HepG2 (cell line): ENCODE results near the gene DBN1. TPM values are rescaled to one million over a fixed set of nuclear protein-coding genes. Genes with fewer than 3 reads are reported as not detected.

Experiments used
- ATAC-seq: fragments of 200-7000 bp; cut with Tn5 transposase; 3 replicates; pipeline ENCODE4 v1.9.1; 2020; ENCODE audit warnings: mild to moderate bottlenecking, moderate library complexity
- BruUV-seq: library from RNA; stranded (reverse); fragments of 400-500 nt; replicated peaks from 2 replicates; lab custom pipeline; 2021; lab: Mats Ljungman, UMichigan
- CTCF ChIA-PET: fragments of 300-600 bp; formaldehyde crosslinking; extraction: SDS; loops from one replicate; lab custom pipeline; 2021; ENCODE audit warnings: low total read pairs, inconsistent platforms, low intra/inter-chr PET ratio; lab: Yijun Ruan, JAX
- POLR2A ChIA-PET: fragments of 350-600 bp; sonication (Branson Sonifier 250); formaldehyde crosslinking; loops from one replicate; lab custom pipeline; 2020; ENCODE audit warnings: antibody characterized with exemption, inconsistent platforms; lab: Yijun Ruan, JAX
- DNase-seq: peaks from one replicate; pipeline ENCODE4 v3.0.0-alpha.2; 2015; ENCODE audit warnings: low spot score
- FAIRE-seq: peaks from 3 replicates; lab custom pipeline; 2011; peaks lifted over from hg19 to GRCh38; lab: Jason Lieb, UNC
- H2AFZ ChIP-seq: one replicate; pipeline ENCODE4 v1.6.1; 2011; ENCODE audit warnings: low read length, inconsistent platforms
- H3K27ac ChIP-seq: fragments of 300-600 bp; 3 replicates; pipeline ENCODE4 v1.8.0; 2011; ENCODE audit warnings: mixed run types, mild to moderate bottlenecking, mixed read lengths, low read length, inconsistent platforms; ENCODE audit not compliant: insufficient read depth; ENCODE audit errors: extremely low read length
- H3K27me3 ChIP-seq, 2 experiments: fragments of 200-600 bp in 1 of 2; 2 replicates in 1 of 2; 3 replicates in 1 of 2; pipeline versions ENCODE4 v1.6.0 to v1.8.0; 2011; ENCODE audit warnings: low read length in 2 of 2, mild to moderate bottlenecking in 2 of 2, moderate library complexity in 2 of 2, inconsistent platforms in 1 of 2; ENCODE audit not compliant: insufficient read depth in 2 of 2, control insufficient read depth in 1 of 2
- H3K36me3 ChIP-seq, 2 experiments: fragments of 200-600 bp in 1 of 2; replicated peaks in 1 of 2; 2 replicates in 1 of 2; 3 replicates in 1 of 2; pipeline versions ENCODE4 v1.5.1 to v1.8.0; 2011; ENCODE audit warnings: low read length in 2 of 2, inconsistent platforms in 1 of 2; ENCODE audit not compliant: insufficient read depth in 2 of 2, control insufficient read depth in 1 of 2
- H3K4me1 ChIP-seq: 2 replicates; pipeline ENCODE4 v1.5.1; 2012; ENCODE audit warnings: low read length, inconsistent platforms; ENCODE audit not compliant: insufficient read depth
- H3K4me2 ChIP-seq: 2 replicates; pipeline ENCODE4 v1.6.0; 2011; ENCODE audit warnings: low read depth, low read length, inconsistent platforms
- H3K4me3 ChIP-seq, 3 experiments: fragments of 200-600 bp in 1 of 3; sonication (generic), shearing (Covaris generic) in 1 of 3; replicated peaks in 1 of 3; 2 replicates each; pipeline ENCODE4 v1.5.1; 2011 to 2016; ENCODE audit warnings: low read length in 3 of 3, inconsistent platforms in 2 of 3, low read depth in 2 of 3, mild to moderate bottlenecking in 2 of 3, control low read depth in 1 of 3, mixed read lengths in 1 of 3; ENCODE audit not compliant: insufficient read depth in 1 of 3
- H3K79me2 ChIP-seq: one replicate; pipeline ENCODE4 v1.6.1; 2011; ENCODE audit warnings: low read length, inconsistent platforms; ENCODE audit not compliant: insufficient read depth
- H3K9ac ChIP-seq: 2 replicates; pipeline ENCODE4 v1.6.0; 2011; ENCODE audit warnings: mild to moderate bottlenecking, low read depth, low read length, inconsistent platforms; ENCODE audit not compliant: insufficient read depth
- H3K9me3 ChIP-seq: 2 replicates; pipeline ENCODE4 v1.5.1; 2012; ENCODE audit warnings: mild to moderate bottlenecking, low read length
- H4K20me1 ChIP-seq: 2 replicates; pipeline ENCODE4 v1.6.0; 2011; ENCODE audit warnings: inconsistent platforms, mild to moderate bottlenecking, low read length, moderate library complexity; ENCODE audit not compliant: insufficient read depth
- ARID2 ChIP-seq: sonication (generic); formaldehyde crosslinking; IDR thresholded peaks from 2 replicates; pipeline ENCODE4 v1.8.1; 2022; ENCODE audit warnings: mild to moderate bottlenecking, missing genetic modification reagents, borderline replicate concordance
- ARNT2 ChIP-seq: sonication (generic); formaldehyde crosslinking; IDR thresholded peaks from 2 replicates; pipeline ENCODE4 v1.8.0; 2022; ENCODE audit warnings: mild to moderate bottlenecking, low read depth, missing genetic modification reagents, moderate library complexity
- CENPT ChIP-seq: sonication (generic); formaldehyde crosslinking; IDR thresholded peaks from 2 replicates; pipeline ENCODE4 v1.8.0; 2022; ENCODE audit warnings: low read depth, mild to moderate bottlenecking, moderate library complexity, missing genetic modification reagents
- CREB1 ChIP-seq, 2 experiments: fragments of 450-650 bp in 1 of 2; IDR thresholded peaks; 2 replicates each; pipeline ENCODE4 v1.6.1; 2016 to 2017; ENCODE audit warnings: control low read depth in 1 of 2, mild to moderate bottlenecking in 1 of 2, missing compliant biosample characterization in 1 of 2, missing genetic modification characterization in 1 of 2
- MIXL1 ChIP-seq: IDR thresholded peaks from 2 replicates; pipeline ENCODE4 v1.6.1; 2016
- RBFOX2 ChIP-seq: fragments of 200-400 bp; formaldehyde crosslinking; IDR thresholded peaks from 2 replicates; pipeline ENCODE4 v1.6.1; 2017; ENCODE audit warnings: low read depth, mild to moderate bottlenecking, low read length
- ZNF101 ChIP-seq: sonication (generic); formaldehyde crosslinking; IDR thresholded peaks from 2 replicates; pipeline ENCODE4 v1.4.0; 2020; ENCODE audit warnings: mild to moderate bottlenecking, low read depth, missing genetic modification reagents, borderline replicate concordance
- ZNF83 ChIP-seq: sonication (generic); formaldehyde crosslinking; IDR thresholded peaks from 2 replicates; pipeline ENCODE4 v1.4.0; 2020; ENCODE audit warnings: missing genetic modification reagents, mild to moderate bottlenecking, borderline replicate concordance
- WGBS: methylation state at CpG from one replicate; pipeline ENCODE4 v1.1.6; 2017; ENCODE audit warnings: low lambda C conversion rate; 5-methylcytosine and 5-hydroxymethylcytosine counted together
- in situ Hi-C: cut with HindIII; loops from 2 replicates; pipeline ENCODE4 v1.10.0; 2017; ENCODE audit warnings: low pct_unique_long_range_greater_than_20kb; ENCODE audit not compliant: extremely low pct_ligation_motif_present
- intact Hi-C: fragments of 100-400 bp; cut with micrococcal nuclease; formaldehyde crosslinking; loops from one replicate; pipeline ENCODE4 v1.10.0; 2022; ENCODE audit not compliant: unreplicated experiment
- polyA plus RNA-seq, 8 experiments: library from polyadenylated mRNA; depleted of rRNA in 3 of 8; stranded (reverse) in 7 of 8; unstranded in 1 of 8; fragments of >200 nt; fragmentation: Illumina TruSeq in 4 of 8; extraction: Trizol in 4 of 8; gene quantifications; 2 replicates each; pipeline versions ENCODE4 v1.2.1 to v1.2.3, GENCODE V29; 2011 to 2016; ENCODE audit warnings: low read depth in 4 of 8, missing spikeins in 1 of 8, mixed read lengths in 1 of 8; ENCODE audit not compliant: insufficient read depth in 1 of 8
- total RNA-seq, 5 experiments: library from RNA; depleted of rRNA; stranded (reverse); fragments of >200 nt; fragmentation: Illumina TruSeq; extraction: Trizol; gene quantifications; 2 replicates each; pipeline ENCODE4 v1.2.3, GENCODE V29; 2016; ENCODE audit warnings: low read depth in 1 of 5
- TF ChIP-seq, protein P1 (sequence below): sonication (generic); formaldehyde crosslinking; IDR thresholded peaks from 2 replicates; pipeline ENCODE4 v1.5.1; 2020; ENCODE audit warnings: missing genetic modification reagents, mild to moderate bottlenecking, borderline replicate concordance
- TF ChIP-seq, protein P2 (sequence below): sonication (generic); formaldehyde crosslinking; IDR thresholded peaks from 2 replicates; pipeline ENCODE4 v1.4.0; 2020; ENCODE audit warnings: mild to moderate bottlenecking, missing genetic modification reagents, borderline replicate concordance

The DBN1 gene
- total and polyA plus RNA-seq, 2 of the 13 experiments (the other 11 are each of a cell fraction or from before 2014, with no cell fraction given): 27.0 to 37.3 TPM

DNA sequence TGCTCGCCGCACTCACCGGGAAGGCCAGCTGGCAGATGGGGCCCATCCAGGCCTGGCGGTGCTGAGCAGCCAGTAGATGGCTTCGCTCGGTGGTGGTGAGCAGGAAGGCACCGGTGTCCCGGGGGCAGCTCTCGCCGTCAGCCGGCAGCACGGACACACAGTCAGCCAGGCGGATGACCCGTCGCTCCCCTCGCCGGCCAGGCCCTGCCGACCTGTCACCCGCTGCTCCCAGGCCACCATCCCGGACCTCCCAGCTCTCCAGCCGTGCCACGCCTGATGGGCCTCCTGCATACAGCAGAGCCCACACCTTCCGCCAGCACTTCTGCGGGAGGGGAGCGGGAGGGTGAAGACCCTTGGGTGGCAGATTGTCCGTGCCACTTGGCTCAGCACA lies 34.8 kb upstream of the DBN1 start:
- no peak for ATAC-seq
- Histone ChIP-seq H4K20me1 (no peaks in the 10 kb centered on the region), H3K36me3 (peaks cover 13 to 31% of the 10 kb centered on the region in 2 experiments; a peak in 4 of 5 replicates), H3K9ac (no peak overlapping the region), H3K79me2 (no peaks in the 10 kb centered on the region), H3K9me3 (no peaks in the 10 kb centered on the region), H2AFZ (no peak overlapping the region), H3K27ac (no peak overlapping the region), H3K4me1 (peaks cover 8% of the 10 kb centered on the region), H3K4me2 (no peak overlapping the region), H3K4me3 (no peak overlapping the region), H3K27me3 (0 out of 5 replicates have a peak, but pooled peaks cover 0 to under 1% of the 10 kb centered on the region in 2 experiments)
- TF ChIP-seq ZNF101 (CRISPR knock-in tag): no peak
- peak; percentile 31; the same call in 1 of the 2 replicates for TF ChIP-seq RBFOX2
- no peak for TF ChIP-seq ZNF83 (CRISPR knock-in tag)
- TF ChIP-seq, protein P1, sequence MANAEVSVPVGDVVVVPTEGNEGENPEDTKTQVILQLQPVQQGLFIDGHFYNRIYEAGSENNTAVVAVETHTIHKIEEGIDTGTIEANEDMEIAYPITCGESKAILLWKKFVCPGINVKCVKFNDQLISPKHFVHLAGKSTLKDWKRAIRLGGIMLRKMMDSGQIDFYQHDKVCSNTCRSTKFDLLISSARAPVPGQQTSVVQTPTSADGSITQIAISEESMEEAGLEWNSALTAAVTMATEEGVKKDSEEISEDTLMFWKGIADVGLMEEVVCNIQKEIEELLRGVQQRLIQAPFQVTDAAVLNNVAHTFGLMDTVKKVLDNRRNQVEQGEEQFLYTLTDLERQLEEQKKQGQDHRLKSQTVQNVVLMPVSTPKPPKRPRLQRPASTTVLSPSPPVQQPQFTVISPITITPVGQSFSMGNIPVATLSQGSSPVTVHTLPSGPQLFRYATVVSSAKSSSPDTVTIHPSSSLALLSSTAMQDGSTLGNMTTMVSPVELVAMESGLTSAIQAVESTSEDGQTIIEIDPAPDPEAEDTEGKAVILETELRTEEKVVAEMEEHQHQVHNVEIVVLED (CRISPR knock-in tag): no peak
- WGBS: 92% methylated on average over 11 of the region's 26 CpGs
- no peak for DNase-seq
- no peak for FAIRE-seq
- intact Hi-C loops: no loop called here
- ChIA-PET CTCF (no interaction called here), POLR2A (interaction anchor here (2.1 kb wide), 1 partner anchor 12 kb away, joined by 5 read pairs; no protein-coding TSS in a partner anchor)
- in situ Hi-C loops: no loop called here
- no TSS peak for BruUV-seq

DNA sequence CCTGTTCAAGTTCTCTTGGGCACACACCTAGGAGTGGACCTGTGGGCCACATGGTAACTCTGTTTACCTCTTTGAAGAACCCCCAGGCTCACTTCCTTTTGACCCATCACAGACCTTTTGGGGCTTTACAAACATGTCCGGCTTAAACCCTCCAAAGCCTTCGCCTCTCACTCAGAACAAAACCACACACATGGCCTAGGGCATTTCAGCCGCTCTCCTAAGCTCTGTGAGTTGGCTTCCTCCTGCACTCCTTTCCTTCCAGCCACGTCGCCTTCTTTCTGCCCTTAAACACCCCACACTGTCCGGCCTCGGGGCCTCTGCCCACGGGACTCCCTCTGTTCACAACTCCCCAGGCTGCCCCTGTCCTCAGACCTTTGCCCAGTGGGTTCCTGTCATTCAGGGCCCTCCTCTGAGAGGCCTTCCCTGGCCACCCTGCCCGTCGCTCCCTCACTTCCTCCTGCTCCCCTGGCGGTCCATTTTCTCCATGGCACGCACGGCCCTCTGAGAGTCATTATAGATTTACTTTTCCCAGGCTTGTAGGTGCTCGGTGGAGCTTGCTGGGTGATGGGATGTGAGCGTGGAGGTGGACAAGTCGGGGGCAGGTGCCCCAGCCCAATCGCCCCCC lies 34.3 kb upstream of the DBN1 start:
- no peak for DNase-seq
- Histone ChIP-seq H3K79me2 (no peaks in the 10 kb centered on the region), H3K4me3 (no peak overlapping the region), H3K27me3 (peaks cover under 1 to 5% of the 10 kb centered on the region in 2 experiments; a peak in 1 of 5 replicates), H3K4me2 (no peak overlapping the region), H3K27ac (no peak overlapping the region), H3K4me1 (peaks cover 13% of the 10 kb centered on the region), H3K9ac (no peak overlapping the region), H2AFZ (no peak overlapping the region), H4K20me1 (no peaks in the 10 kb centered on the region), H3K36me3 (peaks cover 10 to 26% of the 10 kb centered on the region in 2 experiments; a peak in 4 of 5 replicates), H3K9me3 (no peaks in the 10 kb centered on the region)
- 83% methylated on average over 17 of the region's 17 CpGs for WGBS
- POLR2A ChIA-PET: no interaction called here
- ATAC-seq: no peak
- intact Hi-C loops (no loop called here), in situ Hi-C loops (no loop called here)
- CTCF ChIA-PET: no interaction called here
- BruUV-seq: no TSS peak
- FAIRE-seq: no peak
- TF ChIP-seq, protein P2, sequence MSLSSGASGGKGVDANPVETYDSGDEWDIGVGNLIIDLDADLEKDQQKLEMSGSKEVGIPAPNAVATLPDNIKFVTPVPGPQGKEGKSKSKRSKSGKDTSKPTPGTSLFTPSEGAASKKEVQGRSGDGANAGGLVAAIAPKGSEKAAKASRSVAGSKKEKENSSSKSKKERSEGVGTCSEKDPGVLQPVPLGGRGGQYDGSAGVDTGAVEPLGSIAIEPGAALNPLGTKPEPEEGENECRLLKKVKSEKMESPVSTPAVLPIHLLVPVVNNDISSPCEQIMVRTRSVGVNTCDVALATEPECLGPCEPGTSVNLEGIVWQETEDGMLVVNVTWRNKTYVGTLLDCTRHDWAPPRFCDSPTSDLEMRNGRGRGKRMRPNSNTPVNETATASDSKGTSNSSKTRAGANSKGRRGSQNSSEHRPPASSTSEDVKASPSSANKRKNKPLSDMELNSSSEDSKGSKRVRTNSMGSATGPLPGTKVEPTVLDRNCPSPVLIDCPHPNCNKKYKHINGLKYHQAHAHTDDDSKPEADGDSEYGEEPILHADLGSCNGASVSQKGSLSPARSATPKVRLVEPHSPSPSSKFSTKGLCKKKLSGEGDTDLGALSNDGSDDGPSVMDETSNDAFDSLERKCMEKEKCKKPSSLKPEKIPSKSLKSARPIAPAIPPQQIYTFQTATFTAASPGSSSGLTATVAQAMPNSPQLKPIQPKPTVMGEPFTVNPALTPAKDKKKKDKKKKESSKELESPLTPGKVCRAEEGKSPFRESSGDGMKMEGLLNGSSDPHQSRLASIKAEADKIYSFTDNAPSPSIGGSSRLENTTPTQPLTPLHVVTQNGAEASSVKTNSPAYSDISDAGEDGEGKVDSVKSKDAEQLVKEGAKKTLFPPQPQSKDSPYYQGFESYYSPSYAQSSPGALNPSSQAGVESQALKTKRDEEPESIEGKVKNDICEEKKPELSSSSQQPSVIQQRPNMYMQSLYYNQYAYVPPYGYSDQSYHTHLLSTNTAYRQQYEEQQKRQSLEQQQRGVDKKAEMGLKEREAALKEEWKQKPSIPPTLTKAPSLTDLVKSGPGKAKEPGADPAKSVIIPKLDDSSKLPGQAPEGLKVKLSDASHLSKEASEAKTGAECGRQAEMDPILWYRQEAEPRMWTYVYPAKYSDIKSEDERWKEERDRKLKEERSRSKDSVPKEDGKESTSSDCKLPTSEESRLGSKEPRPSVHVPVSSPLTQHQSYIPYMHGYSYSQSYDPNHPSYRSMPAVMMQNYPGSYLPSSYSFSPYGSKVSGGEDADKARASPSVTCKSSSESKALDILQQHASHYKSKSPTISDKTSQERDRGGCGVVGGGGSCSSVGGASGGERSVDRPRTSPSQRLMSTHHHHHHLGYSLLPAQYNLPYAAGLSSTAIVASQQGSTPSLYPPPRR (CRISPR knock-in tag): no peak
- TF ChIP-seq CREB1 (IDR thresholded peaks at IDR 0.05) (no peak), CREB1 (CRISPR knock-in tag; IDR thresholded peaks at IDR 0.05) (no peak), ARID2 (CRISPR knock-in tag) (no peak), MIXL1 (CRISPR knock-in tag) (no peak), CENPT (CRISPR knock-in tag) (no peak), ARNT2 (no peak)
